Calu3 (cell line): Measurements from ENCODE around the gene POLR3A. TPM values are rescaled to one million over a fixed set of nuclear protein-coding genes. Genes with fewer than 3 reads are reported as not detected.

Experiments used
- BruUV-seq: library from RNA; stranded (reverse); fragments of 400-500 nt; replicated peaks from 2 replicates; lab custom pipeline; 2021; lab: Mats Ljungman, UMichigan
- CTCF ChIA-PET: fragments of 300-600 bp; sonication (Branson Sonifier 250); formaldehyde crosslinking; loops from one replicate; lab custom pipeline; 2022; ENCODE audit warnings: antibody characterized with exemption; lab: Charles Lee
- DNase-seq: peaks from one replicate; pipeline ENCODE4 v3.0.0; 2022
- H3K27ac Mint-ChIP-seq: one replicate; pipeline ENCODE4 v1.8.0; 2022; ENCODE audit warnings: mixed read lengths; ENCODE audit not compliant: unreplicated experiment
- H3K27me3 Mint-ChIP-seq: one replicate; pipeline ENCODE4 v1.8.0; 2022; ENCODE audit warnings: mixed read lengths; ENCODE audit not compliant: unreplicated experiment
- H3K36me3 Mint-ChIP-seq: one replicate; pipeline ENCODE4 v1.8.0; 2022; ENCODE audit warnings: mild to moderate bottlenecking, moderate library complexity, mixed read lengths; ENCODE audit not compliant: insufficient read depth, unreplicated experiment
- H3K4me1 Mint-ChIP-seq: one replicate; pipeline ENCODE4 v1.8.0; 2022; ENCODE audit warnings: mild to moderate bottlenecking, low read depth, mixed read lengths; ENCODE audit not compliant: unreplicated experiment
- H3K4me3 Mint-ChIP-seq: one replicate; pipeline ENCODE4 v1.8.0; 2022; ENCODE audit warnings: mild to moderate bottlenecking, low read depth, moderate library complexity, mixed read lengths; ENCODE audit not compliant: unreplicated experiment
- H3K9me3 Mint-ChIP-seq: one replicate; pipeline ENCODE4 v1.8.0; 2022; ENCODE audit warnings: low read depth, mixed read lengths; ENCODE audit not compliant: unreplicated experiment
- intact Hi-C: fragments of 100-400 bp; cut with micrococcal nuclease; formaldehyde crosslinking; loops from one replicate; pipeline ENCODE4 v1.10.0; 2022; ENCODE audit not compliant: unreplicated experiment
- total RNA-seq: library from RNA; stranded (reverse); gene quantifications from 2 replicates; pipeline ENCODE4 v1.2.3, GENCODE V29; 2022
- TF ChIP-seq, protein P1 (sequence below): fragments of 200-600 bp; IDR thresholded peaks from one replicate; pipeline ENCODE4 v1.8.0; 2022; ENCODE audit warnings: antibody characterized with exemption; ENCODE audit not compliant: unreplicated experiment

POLR3A gene
- total RNA-seq, 1 experiment from 2014 or later, result 26.6 TPM

DNA sequence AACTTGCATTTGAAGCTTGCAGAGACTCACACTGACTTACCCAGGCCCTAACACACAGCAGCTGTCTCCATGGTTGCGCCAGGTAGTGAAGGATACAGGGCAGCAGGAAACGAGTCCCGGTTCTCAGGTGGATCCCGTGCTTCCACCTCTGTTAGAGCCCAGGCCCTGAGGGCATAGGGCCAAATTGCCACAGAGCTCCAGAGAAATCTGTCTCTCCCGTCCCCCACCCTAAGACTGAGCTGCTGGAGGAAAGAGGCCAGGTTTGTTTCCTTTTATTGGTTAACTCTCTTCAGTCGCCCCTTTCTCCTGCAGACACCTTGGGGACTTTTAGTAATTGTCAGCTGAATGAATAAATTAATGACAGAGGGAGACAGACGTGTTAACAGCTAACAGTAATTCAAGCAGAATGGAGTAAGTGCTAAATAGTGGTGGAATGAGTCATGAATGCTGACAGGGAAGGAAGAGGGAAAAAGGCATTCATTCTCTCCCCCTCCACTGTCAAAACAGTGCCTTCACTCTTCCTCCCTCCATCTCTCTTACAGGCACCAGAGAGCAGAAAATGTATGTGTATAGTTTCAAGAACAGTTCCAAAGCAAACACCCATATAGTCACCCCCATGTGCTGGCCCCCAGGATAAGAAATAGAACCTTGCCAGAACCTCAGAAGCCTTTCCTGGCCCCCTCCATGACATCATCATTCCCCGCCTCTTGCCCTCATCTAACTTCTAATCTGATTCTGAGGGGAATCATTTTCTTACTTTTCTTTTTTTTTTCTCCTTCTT, 86.0 kb downstream of the POLR3A start:
- H3K27me3 Mint-ChIP-seq, result no peaks in the 10 kb centered on the region
- H3K4me3 Mint-ChIP-seq, result peak overlapping the region; percentile 46
- H3K27ac Mint-ChIP-seq, result peak overlapping the region; percentile 74
- peaks cover 26% of the 10 kb centered on the region for H3K4me1 Mint-ChIP-seq
- CTCF ChIA-PET, result interaction anchor here (0.6 to 1.2 kb wide), 5 partner anchors 22 to 202 kb away, joined by 3 to 5 read pairs (median 4); partner anchors contain the start of gene POLR3A
- peak; percentile 80 for DNase-seq
- peaks cover 21% of the 10 kb centered on the region for H3K36me3 Mint-ChIP-seq
- H3K9me3 Mint-ChIP-seq, result no peaks in the 10 kb centered on the region
- no TSS peak for BruUV-seq
- TF ChIP-seq, protein P1, sequence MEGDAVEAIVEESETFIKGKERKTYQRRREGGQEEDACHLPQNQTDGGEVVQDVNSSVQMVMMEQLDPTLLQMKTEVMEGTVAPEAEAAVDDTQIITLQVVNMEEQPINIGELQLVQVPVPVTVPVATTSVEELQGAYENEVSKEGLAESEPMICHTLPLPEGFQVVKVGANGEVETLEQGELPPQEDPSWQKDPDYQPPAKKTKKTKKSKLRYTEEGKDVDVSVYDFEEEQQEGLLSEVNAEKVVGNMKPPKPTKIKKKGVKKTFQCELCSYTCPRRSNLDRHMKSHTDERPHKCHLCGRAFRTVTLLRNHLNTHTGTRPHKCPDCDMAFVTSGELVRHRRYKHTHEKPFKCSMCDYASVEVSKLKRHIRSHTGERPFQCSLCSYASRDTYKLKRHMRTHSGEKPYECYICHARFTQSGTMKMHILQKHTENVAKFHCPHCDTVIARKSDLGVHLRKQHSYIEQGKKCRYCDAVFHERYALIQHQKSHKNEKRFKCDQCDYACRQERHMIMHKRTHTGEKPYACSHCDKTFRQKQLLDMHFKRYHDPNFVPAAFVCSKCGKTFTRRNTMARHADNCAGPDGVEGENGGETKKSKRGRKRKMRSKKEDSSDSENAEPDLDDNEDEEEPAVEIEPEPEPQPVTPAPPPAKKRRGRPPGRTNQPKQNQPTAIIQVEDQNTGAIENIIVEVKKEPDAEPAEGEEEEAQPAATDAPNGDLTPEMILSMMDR, result no peak
- intact Hi-C loops, result no loop called here

- peaks cover 21% of the 10 kb centered on the region for H3K36me3 Mint-ChIP-seq
- TF ChIP-seq, protein P1, result no peak
- H3K9me3 Mint-ChIP-seq, result no peaks in the 10 kb centered on the region
- CTCF ChIA-PET, result interaction anchor here (0.7 kb wide), 1 partner anchor 267 kb away, joined by 3 read pairs; no protein-coding TSS in a partner anchor
- BruUV-seq, result no TSS peak
- intact Hi-C loops, result no loop called here
- H3K27me3 Mint-ChIP-seq, result no peaks in the 10 kb centered on the region
- no peak overlapping the region for H3K27ac Mint-ChIP-seq
- H3K4me1 Mint-ChIP-seq, result peaks cover 26% of the 10 kb centered on the region
- H3K4me3 Mint-ChIP-seq, result no peak overlapping the region
- no peak for DNase-seq
These were observed 87.5 kb downstream of the POLR3A start for GRCh38 chr10:77941790-77942189.

GRCh38 chr10:77940627-77941026, 88.7 kb downstream of the POLR3A start:
- Mint-ChIP-seq H3K4me3 (no peak overlapping the region), H3K27ac (no peak overlapping the region), H3K36me3 (peaks cover 21% of the 10 kb centered on the region), H3K9me3 (no peaks in the 10 kb centered on the region), H3K4me1 (peaks cover 26% of the 10 kb centered on the region), H3K27me3 (no peaks in the 10 kb centered on the region)
- no peak for DNase-seq
- CTCF ChIA-PET, result no interaction called here
- TF ChIP-seq, protein P1, result no peak
- intact Hi-C loops, result no loop called here
- BruUV-seq, result no TSS peak

GRCh38 chr10:77940225-77940624, 89.1 kb downstream of the POLR3A start:
- CTCF ChIA-PET, result interaction anchor here (0.5 kb wide), 1 partner anchor 32 kb away, joined by 3 read pairs; no protein-coding TSS in a partner anchor
- no peak overlapping the region for H3K27ac Mint-ChIP-seq
- H3K9me3 Mint-ChIP-seq, result no peaks in the 10 kb centered on the region
- intact Hi-C loops, result no loop called here
- H3K27me3 Mint-ChIP-seq, result no peaks in the 10 kb centered on the region
- peaks cover 24% of the 10 kb centered on the region for H3K4me1 Mint-ChIP-seq
- DNase-seq, result no peak
- TF ChIP-seq, protein P1, result no peak
- H3K4me3 Mint-ChIP-seq, result no peak overlapping the region
- BruUV-seq, result no TSS peak
- H3K36me3 Mint-ChIP-seq, result peaks cover 17% of the 10 kb centered on the region
